Measurements from ENCODE around the gene PFKFB4.

Gene PFKFB4

DNA sequence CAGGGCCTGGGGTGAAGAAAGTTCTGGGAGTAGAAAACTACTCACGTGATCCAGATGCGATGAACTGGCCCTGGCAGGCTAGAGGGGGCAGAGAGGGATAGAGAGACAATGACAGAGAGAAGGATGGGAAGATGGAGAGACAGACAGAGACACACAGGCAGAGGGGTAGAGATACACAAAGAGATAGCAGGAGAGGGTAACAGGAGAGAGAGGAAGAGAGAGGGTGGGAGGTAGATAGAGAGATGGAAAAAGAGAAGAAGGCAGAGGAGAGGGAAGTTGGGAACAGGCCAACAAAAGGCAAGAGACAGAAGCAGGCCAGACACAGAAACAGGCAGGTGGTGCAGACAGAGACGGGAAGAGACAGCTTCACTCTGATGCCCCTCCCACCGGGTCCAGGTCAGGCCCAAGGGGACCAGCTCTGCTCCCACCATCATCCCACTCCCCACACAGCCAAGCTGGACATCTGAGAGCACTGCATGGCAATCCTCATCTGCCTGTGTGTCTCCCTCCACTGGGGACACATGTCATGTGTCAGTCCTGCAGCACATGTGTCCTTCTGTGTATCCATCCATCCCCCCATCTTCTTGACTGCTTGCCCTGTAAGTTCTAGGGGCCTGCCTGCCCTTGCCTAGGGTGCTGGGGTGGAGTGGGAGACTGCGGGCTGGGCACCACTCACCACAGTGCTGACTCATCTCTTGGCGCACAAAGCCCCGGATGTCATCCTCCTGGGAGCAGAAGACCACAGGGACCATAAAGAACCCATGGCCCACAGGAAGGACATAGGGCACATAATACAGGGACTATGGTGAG lies 9.2 kb upstream of the PFKFB4 start:
- no peaks in the 10 kb centered on the region for H3K9me3 ChIP-seq (ENCODE audit: control insufficient read depth, insufficient read depth, low read depth, low read length)
- no peak for TF ChIP-seq ZNF521 (tag by site-specific recombination; IDR thresholded peaks at IDR 0.05)
- TF ChIP-seq, protein P1, sequence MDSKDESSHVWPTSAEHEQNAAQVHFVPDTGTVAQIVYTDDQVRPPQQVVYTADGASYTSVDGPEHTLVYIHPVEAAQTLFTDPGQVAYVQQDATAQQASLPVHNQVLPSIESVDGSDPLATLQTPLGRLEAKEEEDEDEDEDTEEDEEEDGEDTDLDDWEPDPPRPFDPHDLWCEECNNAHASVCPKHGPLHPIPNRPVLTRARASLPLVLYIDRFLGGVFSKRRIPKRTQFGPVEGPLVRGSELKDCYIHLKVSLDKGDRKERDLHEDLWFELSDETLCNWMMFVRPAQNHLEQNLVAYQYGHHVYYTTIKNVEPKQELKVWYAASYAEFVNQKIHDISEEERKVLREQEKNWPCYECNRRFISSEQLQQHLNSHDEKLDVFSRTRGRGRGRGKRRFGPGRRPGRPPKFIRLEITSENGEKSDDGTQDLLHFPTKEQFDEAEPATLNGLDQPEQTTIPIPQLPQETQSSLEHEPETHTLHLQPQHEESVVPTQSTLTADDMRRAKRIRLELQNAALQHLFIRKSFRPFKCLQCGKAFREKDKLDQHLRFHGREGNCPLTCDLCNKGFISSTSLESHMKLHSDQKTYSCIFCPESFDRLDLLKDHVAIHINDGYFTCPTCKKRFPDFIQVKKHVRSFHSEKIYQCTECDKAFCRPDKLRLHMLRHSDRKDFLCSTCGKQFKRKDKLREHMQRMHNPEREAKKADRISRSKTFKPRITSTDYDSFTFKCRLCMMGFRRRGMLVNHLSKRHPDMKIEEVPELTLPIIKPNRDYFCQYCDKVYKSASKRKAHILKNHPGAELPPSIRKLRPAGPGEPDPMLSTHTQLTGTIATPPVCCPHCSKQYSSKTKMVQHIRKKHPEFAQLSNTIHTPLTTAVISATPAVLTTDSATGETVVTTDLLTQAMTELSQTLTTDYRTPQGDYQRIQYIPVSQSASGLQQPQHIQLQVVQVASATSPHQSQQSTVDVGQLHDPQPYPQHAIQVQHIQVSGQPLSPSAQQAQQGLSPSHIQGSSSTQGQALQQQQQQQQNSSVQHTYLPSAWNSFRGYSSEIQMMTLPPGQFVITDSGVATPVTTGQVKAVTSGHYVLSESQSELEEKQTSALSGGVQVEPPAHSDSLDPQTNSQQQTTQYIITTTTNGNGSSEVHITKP (tag by site-specific recombination; IDR thresholded peaks at IDR 0.05), result peak; percentile 65; the same call in 1 of the 2 replicates
- no peak for TF ChIP-seq ZBTB6 (tag by site-specific recombination; IDR thresholded peaks at IDR 0.05)
- TF ChIP-seq OVOL3 (tag by site-specific recombination; IDR thresholded peaks at IDR 0.05), result no peak
- peak; percentile 96 for TF ChIP-seq ZNF366 (tag by site-specific recombination; conservative IDR thresholded peaks at IDR 0.05)
- no peak for TF ChIP-seq SETDB1 (IDR thresholded peaks at IDR 0.05; ENCODE audit: insufficient read length, low read length)
- no peak for TF ChIP-seq ZBTB1 (tag by site-specific recombination; IDR thresholded peaks at IDR 0.05)
- no peak for TF ChIP-seq KLF9 (tag by site-specific recombination; IDR thresholded peaks at IDR 0.05; ENCODE audit: low read depth)
- TF ChIP-seq ZNF398 (tag by site-specific recombination; IDR thresholded peaks at IDR 0.05), result no peak
- TF ChIP-seq ZSCAN18 (tag by site-specific recombination; IDR thresholded peaks at IDR 0.05), result no peak
- TF ChIP-seq ZSCAN5A (tag by site-specific recombination; IDR thresholded peaks at IDR 0.05), result no peak
- TF ChIP-seq ZNF548 (tag by site-specific recombination; IDR thresholded peaks at IDR 0.05), result no peak
- no peak for TF ChIP-seq ZNF350 (tag by site-specific recombination; IDR thresholded peaks at IDR 0.05)
- TF ChIP-seq, protein P2, sequence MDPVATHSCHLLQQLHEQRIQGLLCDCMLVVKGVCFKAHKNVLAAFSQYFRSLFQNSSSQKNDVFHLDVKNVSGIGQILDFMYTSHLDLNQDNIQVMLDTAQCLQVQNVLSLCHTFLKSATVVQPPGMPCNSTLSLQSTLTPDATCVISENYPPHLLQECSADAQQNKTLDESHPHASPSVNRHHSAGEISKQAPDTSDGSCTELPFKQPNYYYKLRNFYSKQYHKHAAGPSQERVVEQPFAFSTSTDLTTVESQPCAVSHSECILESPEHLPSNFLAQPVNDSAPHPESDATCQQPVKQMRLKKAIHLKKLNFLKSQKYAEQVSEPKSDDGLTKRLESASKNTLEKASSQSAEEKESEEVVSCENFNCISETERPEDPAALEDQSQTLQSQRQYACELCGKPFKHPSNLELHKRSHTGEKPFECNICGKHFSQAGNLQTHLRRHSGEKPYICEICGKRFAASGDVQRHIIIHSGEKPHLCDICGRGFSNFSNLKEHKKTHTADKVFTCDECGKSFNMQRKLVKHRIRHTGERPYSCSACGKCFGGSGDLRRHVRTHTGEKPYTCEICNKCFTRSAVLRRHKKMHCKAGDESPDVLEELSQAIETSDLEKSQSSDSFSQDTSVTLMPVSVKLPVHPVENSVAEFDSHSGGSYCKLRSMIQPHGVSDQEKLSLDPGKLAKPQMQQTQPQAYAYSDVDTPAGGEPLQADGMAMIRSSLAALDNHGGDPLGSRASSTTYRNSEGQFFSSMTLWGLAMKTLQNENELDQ (tag by site-specific recombination; IDR thresholded peaks at IDR 0.05; ENCODE audit: low read depth), result no peak
- no peak; the same call in 1 of the 2 replicates for TF ChIP-seq ZBTB48 (tag by site-specific recombination; IDR thresholded peaks at IDR 0.05)
- no peak for TF ChIP-seq ZNF585B (tag by site-specific recombination; IDR thresholded peaks at IDR 0.05)
- TF ChIP-seq ZNF664 (tag by site-specific recombination; IDR thresholded peaks at IDR 0.05), result no peak
- no peak for TF ChIP-seq ZNF423 (tag by site-specific recombination; IDR thresholded peaks at IDR 0.05)
- TF ChIP-seq ZBTB17 (tag by site-specific recombination; IDR thresholded peaks at IDR 0.05), result peak; percentile 78
- no peak for TF ChIP-seq IKZF3 (tag by site-specific recombination; IDR thresholded peaks at IDR 0.05)
- TF ChIP-seq EGR2 (tag by site-specific recombination; IDR thresholded peaks at IDR 0.05; ENCODE audit: low read depth), result peak; percentile 73
- TF ChIP-seq, protein P3, sequence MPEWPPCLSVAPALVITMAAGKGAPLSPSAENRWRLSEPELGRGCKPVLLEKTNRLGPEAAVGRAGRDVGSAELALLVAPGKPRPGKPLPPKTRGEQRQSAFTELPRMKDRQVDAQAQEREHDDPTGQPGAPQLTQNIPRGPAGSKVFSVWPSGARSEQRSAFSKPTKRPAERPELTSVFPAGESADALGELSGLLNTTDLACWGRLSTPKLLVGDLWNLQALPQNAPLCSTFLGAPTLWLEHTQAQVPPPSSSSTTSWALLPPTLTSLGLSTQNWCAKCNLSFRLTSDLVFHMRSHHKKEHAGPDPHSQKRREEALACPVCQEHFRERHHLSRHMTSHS (tag by site-specific recombination; IDR thresholded peaks at IDR 0.05), result no peak
- TF ChIP-seq ZNF10 (tag by site-specific recombination; IDR thresholded peaks at IDR 0.05), result no peak
- TF ChIP-seq ZSCAN23 (tag by site-specific recombination; IDR thresholded peaks at IDR 0.05), result no peak
- TF ChIP-seq ZFHX2 (tag by site-specific recombination; conservative IDR thresholded peaks at IDR 0.05), result peak; percentile 84

More for the DNA sequence above, 9.2 kb upstream of the PFKFB4 start:
- H3K4me3 ChIP-seq (ENCODE audit: low read depth, low read length), result no peak overlapping the region
- H3K27ac ChIP-seq (ENCODE audit: extremely low read depth, low read depth, low read length), result no peak overlapping the region
- CTCF ChIA-PET, result interaction anchor here (0.6 kb wide), 2 partner anchors 12 to 160 kb away, joined by 3 read pairs; no protein-coding TSS in a partner anchor
- no peaks in the 10 kb centered on the region for H3K4me1 ChIP-seq (ENCODE audit: control insufficient read depth, insufficient read depth, low read length)
- no peaks in the 10 kb centered on the region for H3K36me3 ChIP-seq (ENCODE audit: control insufficient read depth in 2 of 2, insufficient read depth in 1 of 2, low read length in 2 of 2)
- POLR2A ChIA-PET, result no interaction called here
